Activated CD8-positive, alpha-beta T cell treated with anti-CD3 and anti-CD28 coated beads for 36 hours (primary cell): ENCODE data around the gene MRTFA. TPM values are rescaled to one million over a fixed set of nuclear protein-coding genes. Genes with fewer than 3 reads are reported as not detected.
"Not testable (repeated sequence)": the region's sequence is repeated elsewhere in the genome, so short reads cannot be mapped to it uniquely, and the experiment has no call there.

Experiments
- ATAC-seq: fragments of 200-7000 bp; cut with Tn5 transposase; one replicate; pipeline ENCODE4 v1.10.0; 2021; ENCODE audit warnings: mild to moderate bottlenecking, moderate library complexity
- CTCF ChIA-PET: fragments of 350-600 bp; sonication (Branson Sonifier 250); formaldehyde crosslinking; loops from one replicate; lab custom pipeline; 2021; ENCODE audit warnings: antibody characterized with exemption; lab: Charles Lee
- POLR2A ChIA-PET: fragments of 350-600 bp; sonication (Branson Sonifier 250); formaldehyde crosslinking; loops from one replicate; lab custom pipeline; 2021; ENCODE audit warnings: antibody characterized with exemption; lab: Charles Lee
- DNase-seq: peaks from one replicate; pipeline ENCODE4 v3.0.0-alpha.2; 2020
- H3K27ac Mint-ChIP-seq: one replicate; pipeline ENCODE4 v1.8.0; 2021; ENCODE audit warnings: mild to moderate bottlenecking, mixed read lengths
- H3K27me3 Mint-ChIP-seq: one replicate; pipeline ENCODE4 v1.8.0; 2021; ENCODE audit warnings: mixed read lengths
- H3K36me3 Mint-ChIP-seq: one replicate; pipeline ENCODE4 v1.8.0; 2021; ENCODE audit warnings: low read depth, mixed read lengths
- H3K4me1 Mint-ChIP-seq: one replicate; pipeline ENCODE4 v1.8.0; 2021; ENCODE audit warnings: low read depth, mixed read lengths
- H3K4me3 Mint-ChIP-seq: one replicate; pipeline ENCODE4 v1.8.0; 2021; ENCODE audit warnings: mild to moderate bottlenecking, moderate library complexity, mixed read lengths
- H3K9me3 Mint-ChIP-seq: one replicate; pipeline ENCODE4 v1.8.0; 2021; ENCODE audit warnings: mixed read lengths
- intact Hi-C: fragments of 100-400 bp; cut with micrococcal nuclease; formaldehyde crosslinking; loops from one replicate; pipeline ENCODE4 v1.10.0; 2022
- total RNA-seq, 2 experiments: library from RNA; stranded (reverse); gene quantifications; one replicate each; pipeline ENCODE4 v1.2.3, GENCODE V29; 2021
- TF ChIP-seq, protein P1 (sequence below): fragments of 200-600 bp; IDR thresholded peaks from one replicate; pipeline ENCODE4 v1.8.0; 2022; ENCODE audit warnings: antibody characterized with exemption, mild to moderate bottlenecking

The MRTFA gene
- total RNA-seq, 2 experiments from 2014 or later: 37.4 to 40.0 TPM

DNA sequence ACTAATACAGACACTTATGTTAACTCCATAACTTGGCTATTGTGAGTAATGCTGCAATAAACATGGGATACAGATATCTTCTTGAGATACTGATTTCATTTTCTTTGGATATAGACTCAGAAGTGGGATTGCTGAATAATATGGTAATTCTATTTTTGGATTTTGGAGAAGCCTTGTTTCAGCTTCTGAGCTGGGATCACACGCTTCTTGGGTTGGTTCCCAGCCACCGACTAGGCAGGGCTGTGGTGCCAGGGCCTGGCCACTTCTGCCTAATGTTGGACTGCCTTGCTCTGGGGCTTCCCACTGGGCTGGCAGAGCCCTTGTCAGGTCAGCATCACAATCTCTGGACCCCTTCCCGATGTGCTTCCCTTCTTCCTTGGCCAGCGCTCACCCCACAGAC lies 28.8 kb upstream of the MRTFA start:
- no peaks in the 10 kb centered on the region for H3K27me3 Mint-ChIP-seq
- POLR2A ChIA-PET: no interaction called here

DNA sequence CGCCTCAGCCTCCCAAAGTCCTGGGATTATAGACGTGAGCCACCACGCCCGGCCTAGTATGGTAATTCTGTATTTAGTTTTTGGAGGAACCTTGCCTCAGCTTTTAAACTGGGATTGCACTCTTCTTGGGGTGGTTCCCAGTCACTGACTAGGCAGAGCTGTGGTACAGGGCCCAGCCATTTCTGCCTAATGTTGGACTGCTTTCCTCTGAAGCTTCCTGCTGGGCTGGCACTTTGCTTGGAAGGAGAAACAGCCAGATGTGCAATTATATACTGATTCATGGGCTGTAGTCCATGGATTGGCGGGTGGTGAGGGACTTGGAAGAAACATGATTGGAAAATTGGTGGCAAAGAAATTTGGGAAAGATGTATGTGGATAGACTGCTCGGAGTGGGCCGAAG lies 25.2 kb upstream of the MRTFA start:
- no peak for DNase-seq
- ChIA-PET CTCF (interaction anchor here (2.4 kb wide), 1 partner anchor 16 kb away, joined by 7 read pairs; no protein-coding TSS in a partner anchor), POLR2A (no interaction called here)
- Mint-ChIP-seq H3K27ac (no peak overlapping the region), H3K27me3 (no peaks in the 10 kb centered on the region), H3K36me3 (no peaks in the 10 kb centered on the region), H3K9me3 (no peaks in the 10 kb centered on the region), H3K4me3 (no peak overlapping the region), H3K4me1 (no peaks in the 10 kb centered on the region)
- intact Hi-C loops: no loop called here
- TF ChIP-seq, protein P1, sequence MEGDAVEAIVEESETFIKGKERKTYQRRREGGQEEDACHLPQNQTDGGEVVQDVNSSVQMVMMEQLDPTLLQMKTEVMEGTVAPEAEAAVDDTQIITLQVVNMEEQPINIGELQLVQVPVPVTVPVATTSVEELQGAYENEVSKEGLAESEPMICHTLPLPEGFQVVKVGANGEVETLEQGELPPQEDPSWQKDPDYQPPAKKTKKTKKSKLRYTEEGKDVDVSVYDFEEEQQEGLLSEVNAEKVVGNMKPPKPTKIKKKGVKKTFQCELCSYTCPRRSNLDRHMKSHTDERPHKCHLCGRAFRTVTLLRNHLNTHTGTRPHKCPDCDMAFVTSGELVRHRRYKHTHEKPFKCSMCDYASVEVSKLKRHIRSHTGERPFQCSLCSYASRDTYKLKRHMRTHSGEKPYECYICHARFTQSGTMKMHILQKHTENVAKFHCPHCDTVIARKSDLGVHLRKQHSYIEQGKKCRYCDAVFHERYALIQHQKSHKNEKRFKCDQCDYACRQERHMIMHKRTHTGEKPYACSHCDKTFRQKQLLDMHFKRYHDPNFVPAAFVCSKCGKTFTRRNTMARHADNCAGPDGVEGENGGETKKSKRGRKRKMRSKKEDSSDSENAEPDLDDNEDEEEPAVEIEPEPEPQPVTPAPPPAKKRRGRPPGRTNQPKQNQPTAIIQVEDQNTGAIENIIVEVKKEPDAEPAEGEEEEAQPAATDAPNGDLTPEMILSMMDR: no peak
- ATAC-seq: no peak

More for the DNA sequence above, 28.8 kb upstream of the MRTFA start:
- H3K36me3 Mint-ChIP-seq: no peaks in the 10 kb centered on the region
- no peak overlapping the region for H3K27ac Mint-ChIP-seq
- H3K4me3 Mint-ChIP-seq: no peak overlapping the region
- DNase-seq (no peak), ATAC-seq (no peak)
- TF ChIP-seq, protein P1: no peak
- CTCF ChIA-PET: interaction anchor here (0.6 to 1.8 kb wide), 4 partner anchors 15 to 228 kb away, joined by 3 to 7 read pairs (median 5); no protein-coding TSS in a partner anchor
- no peaks in the 10 kb centered on the region for H3K9me3 Mint-ChIP-seq
- H3K4me1 Mint-ChIP-seq: peaks cover 19% of the 10 kb centered on the region
- intact Hi-C loops: no loop called here

DNA sequence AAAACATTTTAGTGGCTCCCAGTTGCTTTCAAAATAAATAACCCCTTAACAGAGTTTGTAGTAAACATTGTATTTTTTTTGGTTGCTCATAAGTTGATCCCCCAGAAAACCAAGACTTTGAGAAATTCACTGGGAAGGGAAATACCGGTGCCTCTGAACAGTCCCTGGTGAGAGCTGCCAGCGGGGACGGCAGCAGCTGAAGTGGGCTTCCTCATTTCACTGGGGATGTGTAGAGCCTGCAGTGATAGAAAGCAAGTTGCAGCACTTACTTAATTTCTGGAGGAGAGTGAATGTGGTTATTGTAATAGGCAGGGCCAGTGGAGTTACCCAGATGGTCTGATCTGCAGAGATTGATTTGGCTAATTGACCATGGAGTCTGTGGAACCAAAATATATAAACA lies 24.2 kb upstream of the MRTFA start:
- CTCF ChIA-PET: interaction anchor here (2.4 kb wide), 1 partner anchor 15 kb away, joined by 7 read pairs; no protein-coding TSS in a partner anchor

DNA sequence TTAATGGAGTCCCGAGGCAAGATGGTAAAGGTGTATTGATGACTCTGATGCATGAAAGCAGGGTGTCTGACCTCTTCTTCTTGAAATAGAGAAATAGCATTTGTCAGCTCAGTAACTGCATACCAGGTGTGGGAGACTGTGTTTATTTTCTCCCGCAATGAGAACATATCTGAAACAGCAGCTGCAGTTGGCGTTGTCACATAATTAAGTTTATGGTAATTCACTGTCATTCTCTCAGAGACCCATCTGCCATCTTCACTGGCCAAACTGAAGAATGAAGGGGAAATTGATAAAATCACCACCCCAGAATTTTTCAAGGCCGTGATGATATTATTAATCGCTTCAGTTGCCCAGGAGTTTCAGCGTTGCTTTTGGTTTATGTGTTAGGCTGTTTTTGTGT lies 22.6 kb upstream of the MRTFA start:
- ATAC-seq: no peak
- no peaks in the 10 kb centered on the region for H3K36me3 Mint-ChIP-seq
- no peak for DNase-seq
- H3K27me3 Mint-ChIP-seq: no peaks in the 10 kb centered on the region
- H3K4me3 Mint-ChIP-seq: no peak overlapping the region
- POLR2A ChIA-PET: no interaction called here
- H3K4me1 Mint-ChIP-seq: no peaks in the 10 kb centered on the region
- intact Hi-C loops: no loop called here
- H3K9me3 Mint-ChIP-seq: no peaks in the 10 kb centered on the region
- TF ChIP-seq, protein P1: no peak
- H3K27ac Mint-ChIP-seq: no peak overlapping the region
- CTCF ChIA-PET: interaction anchor here (1.0 to 1.6 kb wide), 3 partner anchors 13 to 223 kb away, joined by 3 to 6 read pairs (median 4); no protein-coding TSS in a partner anchor

More for the DNA sequence above, 24.2 kb upstream of the MRTFA start:
- no peak overlapping the region for H3K27ac Mint-ChIP-seq
- H3K27me3 Mint-ChIP-seq: no peaks in the 10 kb centered on the region
- no peaks in the 10 kb centered on the region for H3K4me1 Mint-ChIP-seq
- intact Hi-C loops: no loop called here
- TF ChIP-seq, protein P1: no peak
- ATAC-seq (no peak), DNase-seq (no peak)
- no peak overlapping the region for H3K4me3 Mint-ChIP-seq
- H3K36me3 Mint-ChIP-seq: no peaks in the 10 kb centered on the region
- H3K9me3 Mint-ChIP-seq: no peaks in the 10 kb centered on the region
- POLR2A ChIA-PET: no interaction called here

DNA sequence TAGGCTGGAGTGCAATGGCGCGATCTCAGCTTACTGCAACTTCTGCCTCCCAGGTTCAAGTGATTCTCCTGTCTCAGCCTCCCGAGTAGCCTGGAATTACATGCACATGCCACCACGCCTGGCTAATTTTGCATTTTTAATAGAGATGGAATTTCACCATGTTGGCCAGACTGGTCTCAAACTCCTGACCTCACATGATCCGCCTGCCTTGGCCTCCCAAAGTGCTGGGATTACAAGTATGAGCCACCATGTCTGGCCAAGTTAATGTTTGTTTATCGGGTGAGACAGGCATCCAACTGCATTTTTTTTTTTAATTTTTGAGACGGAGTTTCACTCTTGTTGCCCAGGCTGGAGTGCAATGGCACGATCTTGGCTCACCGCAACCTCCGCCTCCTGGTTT lies 20.1 kb upstream of the MRTFA start:
- H3K9me3 Mint-ChIP-seq, intact Hi-C loops, H3K36me3 Mint-ChIP-seq, H3K27ac Mint-ChIP-seq, ATAC-seq, H3K4me3 Mint-ChIP-seq, DNase-seq, H3K27me3 Mint-ChIP-seq, H3K4me1 Mint-ChIP-seq: not testable (repeated sequence)
- ChIA-PET CTCF (interaction anchor here (4.2 kb wide), 1 partner anchor 10 kb away, joined by 21 read pairs; no protein-coding TSS in a partner anchor), POLR2A (interaction anchor here (0.8 kb wide), 1 partner anchor 220 kb away, joined by 3 read pairs; no protein-coding TSS in a partner anchor)

DNA sequence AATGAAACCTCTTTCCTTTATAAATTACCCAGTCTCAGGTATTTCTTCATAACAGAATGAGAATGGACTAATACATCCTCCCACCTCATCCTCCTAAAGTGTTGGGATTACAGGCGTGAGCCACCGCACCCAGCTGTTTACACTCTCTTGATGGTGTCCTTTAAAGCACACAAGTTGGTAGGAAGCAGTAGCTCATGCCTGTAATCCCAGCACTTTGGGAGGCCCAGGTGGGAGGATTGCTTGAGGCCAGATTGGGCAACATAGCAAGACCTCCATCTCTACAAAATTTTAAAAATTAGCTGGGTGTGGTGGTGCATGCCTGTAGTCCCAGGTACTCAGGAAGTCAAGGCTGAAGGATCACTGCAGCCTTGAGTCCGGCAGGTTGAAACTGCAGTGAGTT lies 19.4 kb upstream of the MRTFA start:
- H3K27me3 Mint-ChIP-seq, ATAC-seq, POLR2A ChIA-PET, H3K4me3 Mint-ChIP-seq, H3K27ac Mint-ChIP-seq, intact Hi-C loops, H3K9me3 Mint-ChIP-seq, H3K36me3 Mint-ChIP-seq, DNase-seq: not testable (repeated sequence)
- peaks cover 11% of the 10 kb centered on the region for H3K4me1 Mint-ChIP-seq
- CTCF ChIA-PET: interaction anchor here (4.2 kb wide), 1 partner anchor 10 kb away, joined by 21 read pairs; no protein-coding TSS in a partner anchor
